Measurements from ENCODE around the gene ESRRG.

DNA sequence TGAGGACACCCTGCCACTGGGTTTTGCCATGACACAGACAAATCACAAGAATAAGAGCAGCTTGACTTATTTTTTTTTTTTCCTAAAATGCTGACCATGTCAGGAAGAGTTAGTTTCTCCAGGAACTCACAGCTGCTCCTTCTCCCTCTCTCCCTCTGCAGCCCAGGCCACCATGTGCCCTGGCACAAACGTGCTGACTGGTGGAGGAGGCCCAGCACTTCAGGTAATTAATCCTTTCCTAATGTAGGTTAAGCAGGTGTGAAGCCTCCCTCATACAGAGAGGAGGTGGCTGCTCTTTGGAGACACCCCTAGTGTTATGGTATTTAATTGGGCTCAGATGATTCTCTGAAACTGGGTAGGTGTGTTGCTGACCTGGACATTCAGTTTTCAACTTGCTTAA lies 170.2 kb downstream of the ESRRG start:
- TF ChIP-seq, protein P1, sequence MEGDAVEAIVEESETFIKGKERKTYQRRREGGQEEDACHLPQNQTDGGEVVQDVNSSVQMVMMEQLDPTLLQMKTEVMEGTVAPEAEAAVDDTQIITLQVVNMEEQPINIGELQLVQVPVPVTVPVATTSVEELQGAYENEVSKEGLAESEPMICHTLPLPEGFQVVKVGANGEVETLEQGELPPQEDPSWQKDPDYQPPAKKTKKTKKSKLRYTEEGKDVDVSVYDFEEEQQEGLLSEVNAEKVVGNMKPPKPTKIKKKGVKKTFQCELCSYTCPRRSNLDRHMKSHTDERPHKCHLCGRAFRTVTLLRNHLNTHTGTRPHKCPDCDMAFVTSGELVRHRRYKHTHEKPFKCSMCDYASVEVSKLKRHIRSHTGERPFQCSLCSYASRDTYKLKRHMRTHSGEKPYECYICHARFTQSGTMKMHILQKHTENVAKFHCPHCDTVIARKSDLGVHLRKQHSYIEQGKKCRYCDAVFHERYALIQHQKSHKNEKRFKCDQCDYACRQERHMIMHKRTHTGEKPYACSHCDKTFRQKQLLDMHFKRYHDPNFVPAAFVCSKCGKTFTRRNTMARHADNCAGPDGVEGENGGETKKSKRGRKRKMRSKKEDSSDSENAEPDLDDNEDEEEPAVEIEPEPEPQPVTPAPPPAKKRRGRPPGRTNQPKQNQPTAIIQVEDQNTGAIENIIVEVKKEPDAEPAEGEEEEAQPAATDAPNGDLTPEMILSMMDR (IDR thresholded peaks at IDR 0.05; ENCODE audit: low read length), result no peak
- no peak for TF ChIP-seq EZH2 (optimal IDR thresholded peaks at IDR 0.05; ENCODE audit: low read depth, low read length)

Data from MM.1S (cell line).